HepG2 (cell line): Measurements from ENCODE around the gene TLE2. TPM values are rescaled to one million over a fixed set of nuclear protein-coding genes. Genes with fewer than 3 reads are reported as not detected.

Experiments used
- ATAC-seq: fragments of 200-7000 bp; cut with Tn5 transposase; 3 replicates; pipeline ENCODE4 v1.9.1; 2020; ENCODE audit warnings: mild to moderate bottlenecking, moderate library complexity
- BruUV-seq: library from RNA; stranded (reverse); fragments of 400-500 nt; replicated peaks from 2 replicates; lab custom pipeline; 2021; lab: Mats Ljungman, UMichigan
- CTCF ChIA-PET: fragments of 300-600 bp; formaldehyde crosslinking; extraction: SDS; loops from one replicate; lab custom pipeline; 2021; ENCODE audit warnings: low total read pairs, inconsistent platforms, low intra/inter-chr PET ratio; lab: Yijun Ruan, JAX
- POLR2A ChIA-PET: fragments of 350-600 bp; sonication (Branson Sonifier 250); formaldehyde crosslinking; loops from one replicate; lab custom pipeline; 2020; ENCODE audit warnings: antibody characterized with exemption, inconsistent platforms; lab: Yijun Ruan, JAX
- DNase-seq: peaks from one replicate; pipeline ENCODE4 v3.0.0-alpha.2; 2015; ENCODE audit warnings: low spot score
- FAIRE-seq: peaks from 3 replicates; lab custom pipeline; 2011; peaks lifted over from hg19 to GRCh38; lab: Jason Lieb, UNC
- H2AFZ ChIP-seq: one replicate; pipeline ENCODE4 v1.6.1; 2011; ENCODE audit warnings: low read length, inconsistent platforms
- H3K27ac ChIP-seq: fragments of 300-600 bp; 3 replicates; pipeline ENCODE4 v1.8.0; 2011; ENCODE audit warnings: mixed run types, mild to moderate bottlenecking, mixed read lengths, low read length, inconsistent platforms; ENCODE audit not compliant: insufficient read depth; ENCODE audit errors: extremely low read length
- H3K27me3 ChIP-seq, 2 experiments: fragments of 200-600 bp in 1 of 2; 2 replicates in 1 of 2; 3 replicates in 1 of 2; pipeline versions ENCODE4 v1.6.0 to v1.8.0; 2011; ENCODE audit warnings: low read length in 2 of 2, mild to moderate bottlenecking in 2 of 2, moderate library complexity in 2 of 2, inconsistent platforms in 1 of 2; ENCODE audit not compliant: insufficient read depth in 2 of 2, control insufficient read depth in 1 of 2
- H3K36me3 ChIP-seq, 2 experiments: fragments of 200-600 bp in 1 of 2; replicated peaks in 1 of 2; 2 replicates in 1 of 2; 3 replicates in 1 of 2; pipeline versions ENCODE4 v1.5.1 to v1.8.0; 2011; ENCODE audit warnings: low read length in 2 of 2, inconsistent platforms in 1 of 2; ENCODE audit not compliant: insufficient read depth in 2 of 2, control insufficient read depth in 1 of 2
- H3K4me1 ChIP-seq: 2 replicates; pipeline ENCODE4 v1.5.1; 2012; ENCODE audit warnings: low read length, inconsistent platforms; ENCODE audit not compliant: insufficient read depth
- H3K4me2 ChIP-seq: 2 replicates; pipeline ENCODE4 v1.6.0; 2011; ENCODE audit warnings: low read depth, low read length, inconsistent platforms
- H3K4me3 ChIP-seq, 3 experiments: fragments of 200-600 bp in 1 of 3; sonication (generic), shearing (Covaris generic) in 1 of 3; replicated peaks in 1 of 3; 2 replicates each; pipeline ENCODE4 v1.5.1; 2011 to 2016; ENCODE audit warnings: low read length in 3 of 3, inconsistent platforms in 2 of 3, low read depth in 2 of 3, mild to moderate bottlenecking in 2 of 3, control low read depth in 1 of 3, mixed read lengths in 1 of 3; ENCODE audit not compliant: insufficient read depth in 1 of 3
- H3K79me2 ChIP-seq: one replicate; pipeline ENCODE4 v1.6.1; 2011; ENCODE audit warnings: low read length, inconsistent platforms; ENCODE audit not compliant: insufficient read depth
- H3K9ac ChIP-seq: 2 replicates; pipeline ENCODE4 v1.6.0; 2011; ENCODE audit warnings: mild to moderate bottlenecking, low read depth, low read length, inconsistent platforms; ENCODE audit not compliant: insufficient read depth
- H3K9me3 ChIP-seq: 2 replicates; pipeline ENCODE4 v1.5.1; 2012; ENCODE audit warnings: mild to moderate bottlenecking, low read length
- H4K20me1 ChIP-seq: 2 replicates; pipeline ENCODE4 v1.6.0; 2011; ENCODE audit warnings: inconsistent platforms, mild to moderate bottlenecking, low read length, moderate library complexity; ENCODE audit not compliant: insufficient read depth
- NCOA1 ChIP-seq: sonication (generic); formaldehyde crosslinking; IDR thresholded peaks from 2 replicates; pipeline ENCODE4 v1.9.0; 2021; ENCODE audit warnings: missing genetic modification reagents
- THAP9 ChIP-seq: sonication (generic); formaldehyde crosslinking; IDR thresholded peaks from 2 replicates; pipeline ENCODE4; 2020; ENCODE audit warnings: missing genetic modification reagents, mild to moderate bottlenecking, borderline replicate concordance
- ZBTB42 ChIP-seq: sonication (generic); formaldehyde crosslinking; IDR thresholded peaks from 2 replicates; pipeline ENCODE4 v1.5.0; 2020; ENCODE audit warnings: mild to moderate bottlenecking, missing genetic modification reagents
- ZNF121 ChIP-seq: sonication (generic); formaldehyde crosslinking; IDR thresholded peaks from 2 replicates; pipeline ENCODE4 v1.5.0; 2020; ENCODE audit warnings: mild to moderate bottlenecking, missing genetic modification reagents
- ZNF263 ChIP-seq: sonication (generic); formaldehyde crosslinking; IDR thresholded peaks from 2 replicates; pipeline ENCODE4 v1.4.0; 2020; ENCODE audit warnings: missing genetic modification reagents
- ZNF460 ChIP-seq: sonication (generic); formaldehyde crosslinking; IDR thresholded peaks from 2 replicates; pipeline ENCODE4 v1.5.1; 2020; ENCODE audit warnings: missing genetic modification reagents, mild to moderate bottlenecking, borderline replicate concordance
- WGBS: methylation state at CpG from one replicate; pipeline ENCODE4 v1.1.6; 2017; ENCODE audit warnings: low lambda C conversion rate; 5-methylcytosine and 5-hydroxymethylcytosine counted together
- in situ Hi-C: cut with HindIII; loops from 2 replicates; pipeline ENCODE4 v1.10.0; 2017; ENCODE audit warnings: low pct_unique_long_range_greater_than_20kb; ENCODE audit not compliant: extremely low pct_ligation_motif_present
- intact Hi-C: fragments of 100-400 bp; cut with micrococcal nuclease; formaldehyde crosslinking; loops from one replicate; pipeline ENCODE4 v1.10.0; 2022; ENCODE audit not compliant: unreplicated experiment
- polyA plus RNA-seq, 8 experiments: library from polyadenylated mRNA; depleted of rRNA in 3 of 8; stranded (reverse) in 7 of 8; unstranded in 1 of 8; fragments of >200 nt; fragmentation: Illumina TruSeq in 4 of 8; extraction: Trizol in 4 of 8; gene quantifications; 2 replicates each; pipeline versions ENCODE4 v1.2.1 to v1.2.3, GENCODE V29; 2011 to 2016; ENCODE audit warnings: low read depth in 4 of 8, missing spikeins in 1 of 8, mixed read lengths in 1 of 8; ENCODE audit not compliant: insufficient read depth in 1 of 8
- total RNA-seq, 5 experiments: library from RNA; depleted of rRNA; stranded (reverse); fragments of >200 nt; fragmentation: Illumina TruSeq; extraction: Trizol; gene quantifications; 2 replicates each; pipeline ENCODE4 v1.2.3, GENCODE V29; 2016; ENCODE audit warnings: low read depth in 1 of 5

The TLE2 gene
- total and polyA plus RNA-seq, 2 of the 13 experiments (the other 11 are each of a cell fraction or from before 2014, with no cell fraction given) = 0.07 to 0.81 TPM

- no peak overlapping the region for H2AFZ ChIP-seq
- peaks cover 52% of the 10 kb centered on the region for H3K4me1 ChIP-seq
- POLR2A ChIA-PET = interaction anchor here (0.6 kb wide), 1 partner anchor 260 kb away, joined by 3 read pairs; no protein-coding TSS in a partner anchor
- no peaks in the 10 kb centered on the region for H3K79me2 ChIP-seq
- no peak for FAIRE-seq
- H3K4me2 ChIP-seq = no peak overlapping the region
- H3K36me3 ChIP-seq = no peaks in the 10 kb centered on the region
- no peaks in the 10 kb centered on the region for H3K9me3 ChIP-seq
- no peak for ATAC-seq
- H3K4me3 ChIP-seq = no peak overlapping the region
- peaks cover 0 to 4% of the 10 kb centered on the region in 2 experiments; a peak in 1 of 5 replicates for H3K27me3 ChIP-seq
- peak; percentile 75; the same call in 1 of the 2 replicates for TF ChIP-seq ZNF460
- peak; percentile 21; the same call in 1 of the 2 replicates for TF ChIP-seq ZNF121 (CRISPR knock-in tag)
- TF ChIP-seq NCOA1 (CRISPR knock-in tag) = no peak
- TF ChIP-seq ZBTB42 = no peak
- H4K20me1 ChIP-seq = no peaks in the 10 kb centered on the region
- H3K9ac ChIP-seq = no peak overlapping the region
- in situ Hi-C loops = no loop called here
- CTCF ChIA-PET = no interaction called here
- 17% methylated on average over 9 of the region's 9 CpGs for WGBS
- intact Hi-C loops = no loop called here
- no TSS peak for BruUV-seq
- no peak overlapping the region for H3K27ac ChIP-seq
- DNase-seq = no peak
Observed at GRCh38 chr19:2970201-2970835, 58.8 kb downstream of the TLE2 start.

DNA sequence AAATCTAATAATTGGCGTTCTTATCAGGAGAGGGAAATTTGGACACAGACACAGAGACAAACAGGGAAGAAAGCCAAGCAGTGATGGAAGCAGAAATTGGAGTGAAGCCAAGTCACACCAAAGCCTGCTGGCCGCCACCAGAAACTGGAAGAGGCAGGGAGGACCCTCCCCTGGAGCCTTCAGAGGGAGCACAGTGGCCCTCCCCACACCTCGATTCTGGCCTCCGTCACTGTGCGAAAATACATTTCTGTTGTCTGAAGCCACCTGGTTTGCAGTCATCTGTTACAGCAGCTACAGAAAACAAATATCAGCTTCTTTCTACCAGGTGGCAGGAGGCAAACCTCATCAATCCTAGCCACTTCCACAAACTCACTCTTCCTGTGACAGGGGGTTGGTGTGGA is 60.0 kb downstream of the TLE2 start:
- peaks cover 0 to 4% of the 10 kb centered on the region in 2 experiments; a peak in 1 of 5 replicates for H3K27me3 ChIP-seq
- no peak for ATAC-seq

More for the DNA sequence above, 60.0 kb downstream of the TLE2 start:
- in situ Hi-C loops (no loop called here), intact Hi-C loops (no loop called here)
- BruUV-seq = no TSS peak
- H3K79me2 ChIP-seq = no peaks in the 10 kb centered on the region
- H3K4me1 ChIP-seq = peaks cover 41% of the 10 kb centered on the region
- no peak overlapping the region for H3K9ac ChIP-seq
- H3K9me3 ChIP-seq = no peaks in the 10 kb centered on the region
- WGBS = 4% methylated on average over 5 of the region's 5 CpGs
- DNase-seq (no peak), FAIRE-seq (peak; percentile 18)
- H4K20me1 ChIP-seq = no peaks in the 10 kb centered on the region
- peak; percentile 83 for TF ChIP-seq ZNF263 (CRISPR knock-in tag)
- no peak for TF ChIP-seq THAP9 (CRISPR knock-in tag)
- ChIA-PET POLR2A (no interaction called here), CTCF (no interaction called here)
- no peak overlapping the region for H3K27ac ChIP-seq
- no peak overlapping the region for H2AFZ ChIP-seq
- H3K4me3 ChIP-seq = no peak overlapping the region
- no peaks in the 10 kb centered on the region for H3K36me3 ChIP-seq
- H3K4me2 ChIP-seq = no peak overlapping the region; the same call in 1 of the 2 replicates
